ENCODE results near the gene DPEP2.
"Not testable (repeated sequence)": the region's sequence is repeated elsewhere in the genome, so short reads cannot be mapped to it uniquely, and the experiment has no call there.

DPEP2 gene

GRCh38 chr16:68003031-68003430 lies 3.7 kb upstream of the DPEP2 start:
- peak; percentile 18 for DNase-seq (ENCODE audit: low read depth)
- TF ChIP-seq CTCF (IDR thresholded peaks at IDR 0.05; ENCODE audit: low read length, missing control alignments), result no peak
- H3K4me3 ChIP-seq (replicated peaks; ENCODE audit: low read depth, low read length), result no peak overlapping the region

DNA sequence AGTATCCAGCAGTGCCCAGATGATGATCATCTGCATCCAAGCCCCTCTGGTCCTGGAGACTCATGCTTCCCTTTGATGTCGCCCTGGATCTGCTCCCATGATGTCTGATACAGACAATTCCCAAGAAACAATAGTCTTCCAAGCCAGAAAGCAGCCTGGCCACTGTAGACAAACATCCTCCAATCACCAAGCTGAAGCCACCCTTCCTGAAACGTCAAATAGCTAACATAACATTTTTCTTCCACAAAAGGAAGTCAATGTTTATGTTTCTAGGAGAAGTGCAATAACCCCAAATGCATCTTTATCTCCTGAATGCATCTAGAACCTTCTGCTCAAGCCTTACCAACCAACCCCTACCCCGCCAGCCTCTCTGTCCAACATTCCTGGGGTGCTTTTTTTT lies 1.2 kb upstream of the DPEP2 start:
- TF ChIP-seq CTCF (IDR thresholded peaks at IDR 0.05; ENCODE audit: low read length, missing control alignments), result no peak
- no peak overlapping the region for H3K4me3 ChIP-seq (replicated peaks; ENCODE audit: low read depth, low read length)
- peak; percentile 22 for DNase-seq (ENCODE audit: low read depth)

GRCh38 chr16:67999985-68000384 lies 701 bp upstream of the DPEP2 start:
- no peak for DNase-seq (ENCODE audit: low read depth)
- TF ChIP-seq CTCF (IDR thresholded peaks at IDR 0.05; ENCODE audit: low read length, missing control alignments), result no peak
- no peak overlapping the region for H3K4me3 ChIP-seq (replicated peaks; ENCODE audit: low read depth, low read length)

GRCh38 chr16:67998231-67998778 lies 979 bp downstream of the DPEP2 start:
- DNase-seq (ENCODE audit: low read depth); H3K4me3 ChIP-seq (replicated peaks; ENCODE audit: low read depth, low read length): not testable (repeated sequence)

DNA sequence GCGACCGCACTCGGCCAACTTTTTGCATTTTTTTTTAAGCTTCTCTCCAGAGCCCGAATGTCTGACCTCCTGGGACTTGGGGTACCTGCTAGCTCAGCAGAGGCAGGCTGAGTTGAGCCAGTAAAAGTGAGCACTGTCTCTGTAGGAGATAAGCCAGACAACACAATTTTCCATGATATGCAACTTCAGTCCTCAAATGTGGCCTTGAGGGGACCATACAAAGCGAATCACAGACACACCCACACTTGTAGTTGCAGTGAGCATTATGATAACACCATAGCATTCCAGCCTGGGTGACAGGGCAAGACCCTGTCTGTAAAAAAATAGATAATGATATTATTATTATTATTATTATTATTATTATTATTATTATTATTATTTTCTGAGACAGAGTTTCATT lies 2.6 kb downstream of the DPEP2 start:
- TF ChIP-seq CTCF (IDR thresholded peaks at IDR 0.05; ENCODE audit: low read length, missing control alignments), result no peak
- DNase-seq (ENCODE audit: low read depth), result no peak
- H3K4me3 ChIP-seq (replicated peaks; ENCODE audit: low read depth, low read length), result no peak overlapping the region

DNA sequence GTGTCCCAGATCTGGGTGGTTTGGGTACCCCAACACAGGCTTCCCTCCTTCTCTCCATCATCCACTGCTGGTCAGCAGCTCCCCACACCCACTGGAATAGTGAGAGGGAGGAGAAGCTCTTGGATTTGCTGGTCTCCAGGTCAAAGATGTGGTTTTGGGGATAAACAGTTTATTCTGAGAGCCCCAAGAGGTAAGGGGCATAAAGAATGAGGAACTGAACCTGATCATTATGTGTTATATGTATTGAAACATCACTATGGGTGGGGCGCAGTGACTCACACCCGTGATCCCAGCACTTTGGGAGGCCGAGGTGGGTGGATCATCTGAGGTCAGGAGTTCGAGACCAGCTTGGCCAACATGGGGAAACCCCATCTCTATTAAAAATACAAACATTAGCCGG lies 3.9 kb downstream of the DPEP2 start:
- TF ChIP-seq CTCF (IDR thresholded peaks at IDR 0.05; ENCODE audit: low read length, missing control alignments), result no peak
- no peak overlapping the region for H3K4me3 ChIP-seq (replicated peaks; ENCODE audit: low read depth, low read length)
- no peak for DNase-seq (ENCODE audit: low read depth)

- H3K4me3 ChIP-seq (replicated peaks; ENCODE audit: low read depth, low read length); DNase-seq (ENCODE audit: low read depth): not testable (repeated sequence)
Observed at GRCh38 chr16:67994040-67994408, 5.3 kb downstream of the DPEP2 start.

DNA sequence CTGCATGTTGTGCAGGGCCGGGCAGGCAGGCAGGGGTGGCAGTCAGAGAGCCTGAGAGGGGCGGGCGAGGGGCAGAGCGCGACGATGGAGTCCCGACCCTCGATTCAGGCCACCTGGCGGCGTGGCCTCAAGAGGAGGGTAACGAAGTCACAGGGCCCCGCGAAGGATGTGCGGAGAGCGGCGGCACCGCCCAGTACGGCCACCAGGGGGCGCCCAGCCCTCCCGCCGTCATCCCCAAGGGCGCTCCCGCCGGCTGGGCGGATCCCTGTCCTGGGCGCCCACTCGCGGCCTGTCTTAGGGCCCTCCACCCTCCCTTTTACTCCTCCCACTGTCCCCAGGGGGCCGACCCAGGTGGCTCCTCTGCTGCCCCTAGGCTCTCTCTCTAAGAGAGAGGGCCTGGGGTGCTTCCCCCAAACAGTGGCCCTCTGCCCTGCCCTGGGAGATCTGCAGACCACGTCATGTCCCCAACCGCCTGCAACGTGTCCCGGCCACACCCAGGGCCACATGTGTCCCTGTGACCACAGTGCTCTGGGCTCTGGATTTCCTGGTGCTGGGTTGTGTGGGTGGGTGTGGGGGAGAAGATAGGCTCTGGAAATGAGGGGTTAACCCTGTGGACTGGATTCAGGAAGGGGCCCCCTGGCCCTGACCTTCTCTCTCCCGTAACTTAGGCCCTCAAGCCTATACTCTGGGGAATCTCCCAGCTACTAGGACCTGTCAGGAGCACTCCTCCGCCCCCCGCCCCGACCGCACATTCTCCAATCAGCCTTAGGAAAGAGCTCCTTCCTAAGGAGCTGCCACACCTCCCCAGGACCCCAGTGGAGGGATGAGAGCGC lies 5.9 kb downstream of the DPEP2 start:
- H3K4me3 ChIP-seq (replicated peaks; ENCODE audit: low read depth, low read length), result peak overlapping the region; percentile 24
- peak; percentile 68 for DNase-seq (ENCODE audit: low read depth)
- peak; percentile 58 for TF ChIP-seq CTCF (IDR thresholded peaks at IDR 0.05; ENCODE audit: low read length, missing control alignments)

Measured in fibroblast of pulmonary artery (primary cell).